Gastrocnemius medialis (tissue), 4 donors: Measurements from ENCODE around the gene ERCC4.

Experiments used
- CTCF ChIP-seq, 5 experiments: fragments of 450-650 bp in 3 of 5; fragments of 200-600 bp in 2 of 5; sonication (generic) in 2 of 5; IDR thresholded peaks in 4 of 5; conservative IDR thresholded peaks in 1 of 5; 1 replicate in 4 of 5; 2 replicates in 1 of 5; pipeline ENCODE4 v1.5.1; 2016 to 2019; ENCODE audit warnings: antibody characterized with exemption in 5 of 5, mild to moderate bottlenecking in 3 of 5, moderate library complexity in 3 of 5
- POLR2A ChIP-seq, 2 donors: fragments of 450-650 bp; IDR thresholded peaks; one replicate each; pipeline ENCODE4 v1.6.1; 2017; ENCODE audit warnings: antibody characterized with exemption in 2 of 2, mild to moderate bottlenecking in 2 of 2, moderate library complexity in 2 of 2

DNA sequence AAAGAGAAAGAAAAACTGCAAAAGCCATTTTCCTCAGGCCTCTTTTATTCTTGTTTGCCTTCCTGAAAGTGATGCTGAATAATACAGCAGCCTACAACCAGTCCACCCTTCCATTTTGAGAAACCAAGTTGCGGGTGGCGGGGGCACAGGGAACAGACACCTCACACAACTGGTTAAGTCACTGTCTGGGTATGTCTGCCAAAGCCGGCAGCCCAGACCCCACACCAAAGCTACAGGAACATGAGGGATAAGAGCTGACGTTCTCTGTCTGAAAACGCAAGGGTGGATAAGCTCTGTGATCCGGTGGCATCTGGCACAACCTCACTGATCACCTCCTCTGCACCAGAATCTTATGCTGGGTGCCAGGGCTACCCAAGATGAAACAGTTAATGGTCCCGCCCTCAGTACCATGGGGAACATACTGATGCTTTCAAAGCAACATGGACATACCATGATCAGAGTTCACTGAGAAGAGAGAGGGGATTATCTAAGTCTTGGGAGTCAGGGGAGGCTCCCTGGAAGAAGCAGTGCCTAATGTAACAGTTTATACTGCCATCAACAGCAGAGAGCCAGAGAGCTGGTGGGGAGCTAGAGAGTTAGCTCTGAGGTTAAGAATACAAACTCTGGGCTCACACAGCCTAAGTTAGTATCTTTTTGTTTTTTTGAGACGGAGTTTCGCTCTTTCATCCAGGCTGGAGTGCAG is 53.5 kb downstream of the ERCC4 start:
- TF ChIP-seq POLR2A (IDR thresholded peaks at IDR 0.05) (no peak), CTCF (IDR thresholded peaks at IDR 0.05 in 4 of 5, conservative IDR thresholded peaks at IDR 0.05 in 1 of 5) (no peak)
